ENCODE results near the gene CERKL. TPM values are rescaled to one million over a fixed set of nuclear protein-coding genes. Genes with fewer than 3 reads are reported as not detected.

The CERKL gene
- total RNA-seq, 2 experiments from 2014 or later: not detected

DNA sequence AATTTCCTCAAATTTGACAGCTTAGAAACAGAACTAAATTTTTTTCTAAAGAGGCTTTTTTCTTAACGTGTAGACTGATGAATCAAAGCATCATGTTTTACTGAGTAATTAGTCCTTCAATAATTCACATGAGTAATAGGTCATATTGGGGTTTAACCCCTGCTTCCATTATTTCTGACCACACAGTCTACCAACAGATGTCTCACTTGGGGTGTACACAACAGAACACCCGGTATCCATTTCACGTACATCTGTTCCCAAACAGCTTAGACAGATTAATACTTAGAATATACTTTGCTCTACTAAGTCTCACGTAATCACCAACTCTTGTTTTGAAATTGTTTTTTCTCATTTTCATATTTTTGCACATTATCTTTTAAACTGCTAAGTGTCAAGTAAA lies 14.8 kb downstream of the CERKL start:
- CTCF ChIA-PET (ENCODE audit: unreplicated experiment): no interaction called here
- no peaks in the 10 kb centered on the region for H3K9me2 ChIP-seq (ENCODE audit: insufficient read depth, low read length)

DNA sequence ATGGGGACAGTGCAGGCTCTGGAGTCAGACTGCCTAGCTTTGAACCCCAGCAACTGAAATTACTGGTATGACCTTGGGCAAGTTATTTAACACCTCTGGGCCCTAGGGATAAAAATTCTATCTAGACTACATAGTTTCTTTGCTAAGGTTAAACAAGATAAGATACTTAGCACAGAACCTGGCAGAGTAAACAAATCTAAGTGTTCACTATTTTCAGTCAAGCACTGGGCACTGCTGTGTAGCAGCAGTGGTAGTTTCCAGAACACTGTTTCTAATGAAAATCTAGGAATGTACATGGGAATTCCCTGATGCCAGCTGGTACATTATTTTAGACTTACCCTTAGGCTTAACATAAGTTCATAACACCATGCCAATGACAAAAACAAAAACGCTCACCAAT lies 17.2 kb downstream of the CERKL start:
- Histone ChIP-seq H3K9me3 (ENCODE audit: low read length) (no peaks in the 10 kb centered on the region), H3K4me3 (ENCODE audit: low read depth, low read length, poor library complexity, severe bottlenecking) (no peak overlapping the region), H3K27ac (ENCODE audit: low read depth, low read length, poor library complexity, severe bottlenecking) (no peak overlapping the region), H2AFZ (ENCODE audit: low read length) (no peak overlapping the region), H3K4me1 (ENCODE audit: insufficient read depth, low read length, poor library complexity, severe bottlenecking) (no peaks in the 10 kb centered on the region), H3K9me2 (ENCODE audit: insufficient read depth, low read length) (no peaks in the 10 kb centered on the region), H3K79me2 (ENCODE audit: insufficient read depth, low read depth, low read length) (no peaks in the 10 kb centered on the region), H3K4me2 (ENCODE audit: low read length) (no peak overlapping the region), H3K36me3 (ENCODE audit: insufficient read depth, low read length) (no peaks in the 10 kb centered on the region), H4K20me1 (ENCODE audit: insufficient read depth, low read length) (no peaks in the 10 kb centered on the region)
- DNase-seq (ENCODE audit: low spot score): no peak
- CTCF ChIA-PET (ENCODE audit: unreplicated experiment): interaction anchor here (0.6 kb wide), 1 partner anchor 46 kb away, joined by 3 read pairs; no protein-coding TSS in a partner anchor
- BruUV-seq (replicated peaks): no TSS peak
- POLR2A ChIA-PET: no interaction called here
- intact Hi-C loops (cut with micrococcal nuclease; ENCODE audit: unreplicated experiment): no loop called here
- TF ChIP-seq EZH2phosphoT487 (IDR thresholded peaks at IDR 0.05; ENCODE audit: borderline replicate concordance, low read depth, low read length) (no peak), CTCF (conservative IDR thresholded peaks at IDR 0.05; ENCODE audit: low read length) (no peak)

More for the DNA sequence above, 14.8 kb downstream of the CERKL start:
- TF ChIP-seq CTCF (conservative IDR thresholded peaks at IDR 0.05; ENCODE audit: low read length): no peak
- TF ChIP-seq EZH2phosphoT487 (IDR thresholded peaks at IDR 0.05; ENCODE audit: borderline replicate concordance, low read depth, low read length): no peak
- no peak overlapping the region for H3K4me2 ChIP-seq (ENCODE audit: low read length)
- DNase-seq (ENCODE audit: low spot score): no peak
- H2AFZ ChIP-seq (ENCODE audit: low read length): no peak overlapping the region
- no peaks in the 10 kb centered on the region for H3K9me3 ChIP-seq (ENCODE audit: low read length)
- intact Hi-C loops (cut with micrococcal nuclease; ENCODE audit: unreplicated experiment): no loop called here
- no peak overlapping the region for H3K27ac ChIP-seq (ENCODE audit: low read depth, low read length, poor library complexity, severe bottlenecking)
- POLR2A ChIA-PET: interaction anchor here (0.5 to 1.5 kb wide), 3 partner anchors 14 to 59 kb away, joined by 3 read pairs; no protein-coding TSS in a partner anchor
- no peaks in the 10 kb centered on the region for H4K20me1 ChIP-seq (ENCODE audit: insufficient read depth, low read length)
- H3K36me3 ChIP-seq (ENCODE audit: insufficient read depth, low read length): no peaks in the 10 kb centered on the region
- no peak overlapping the region for H3K4me3 ChIP-seq (ENCODE audit: low read depth, low read length, poor library complexity, severe bottlenecking)
- H3K79me2 ChIP-seq (ENCODE audit: insufficient read depth, low read depth, low read length): no peaks in the 10 kb centered on the region
- no peaks in the 10 kb centered on the region for H3K4me1 ChIP-seq (ENCODE audit: insufficient read depth, low read length, poor library complexity, severe bottlenecking)
- BruUV-seq (replicated peaks): no TSS peak

- POLR2A ChIA-PET: interaction anchor here (0.8 to 1.1 kb wide), 2 partner anchors 13 to 16 kb away, joined by 3 read pairs; no protein-coding TSS in a partner anchor
- no peaks in the 10 kb centered on the region for H3K79me2 ChIP-seq (ENCODE audit: insufficient read depth, low read depth, low read length)
- no peak overlapping the region for H2AFZ ChIP-seq (ENCODE audit: low read length)
- CTCF ChIA-PET (ENCODE audit: unreplicated experiment): no interaction called here
- no peaks in the 10 kb centered on the region for H4K20me1 ChIP-seq (ENCODE audit: insufficient read depth, low read length)
- no peak for DNase-seq (ENCODE audit: low spot score)
- no peaks in the 10 kb centered on the region for H3K36me3 ChIP-seq (ENCODE audit: insufficient read depth, low read length)
- H3K4me2 ChIP-seq (ENCODE audit: low read length): no peak overlapping the region
- intact Hi-C loops (cut with micrococcal nuclease; ENCODE audit: unreplicated experiment): no loop called here
- no TSS peak for BruUV-seq (replicated peaks)
- H3K4me3 ChIP-seq (ENCODE audit: low read depth, low read length, poor library complexity, severe bottlenecking): no peak overlapping the region
- H3K9me2 ChIP-seq (ENCODE audit: insufficient read depth, low read length): no peaks in the 10 kb centered on the region
- no peaks in the 10 kb centered on the region for H3K9me3 ChIP-seq (ENCODE audit: low read length)
- TF ChIP-seq CTCF (conservative IDR thresholded peaks at IDR 0.05; ENCODE audit: low read length) (no peak), EZH2phosphoT487 (IDR thresholded peaks at IDR 0.05; ENCODE audit: borderline replicate concordance, low read depth, low read length) (no peak)
- H3K4me1 ChIP-seq (ENCODE audit: insufficient read depth, low read length, poor library complexity, severe bottlenecking): no peaks in the 10 kb centered on the region
- H3K27ac ChIP-seq (ENCODE audit: low read depth, low read length, poor library complexity, severe bottlenecking): no peak overlapping the region
Observed at GRCh38 chr2:181632733-181633401, 24.0 kb downstream of the CERKL start.
